Measurements from ENCODE around the gene MYO6.

Gene MYO6

GRCh38 chr6:75963569-75963968, 214.5 kb downstream of the MYO6 start:
- H3K36me3 ChIP-seq (ENCODE audit: insufficient read depth, low read length): no peaks in the 10 kb centered on the region
- TF ChIP-seq EZH2phosphoT487 (IDR thresholded peaks at IDR 0.05; ENCODE audit: borderline replicate concordance): no peak
- no peak overlapping the region for H3K9ac ChIP-seq (ENCODE audit: low read depth, low read length, poor library complexity, severe bottlenecking)
- H3F3A ChIP-seq (ENCODE audit: low read depth): no peaks in the 10 kb centered on the region
- H3K9me2 ChIP-seq (replicated peaks; ENCODE audit: low read depth, low read length): no peaks in the 10 kb centered on the region
- no peaks in the 10 kb centered on the region for H3K4me1 ChIP-seq (ENCODE audit: insufficient read depth, low read length, poor library complexity, severe bottlenecking)
- no peaks in the 10 kb centered on the region for H3K79me2 ChIP-seq (ENCODE audit: insufficient read depth, low read length)
- no peak overlapping the region for H3K4me3 ChIP-seq (ENCODE audit: low read length, poor library complexity, severe bottlenecking)
- no peaks in the 10 kb centered on the region for H4K20me1 ChIP-seq (ENCODE audit: insufficient read depth, low read length, poor library complexity, severe bottlenecking)
- H3K4me2 ChIP-seq (ENCODE audit: low read depth, low read length, poor library complexity, severe bottlenecking): no peak overlapping the region
- no peaks in the 10 kb centered on the region for H3K27me3 ChIP-seq (ENCODE audit: insufficient read depth, low read length, poor library complexity, severe bottlenecking)
- H3K9me3 ChIP-seq (ENCODE audit: insufficient read depth, low read depth, low read length): no peaks in the 10 kb centered on the region
- H2AFZ ChIP-seq (ENCODE audit: low read length): no peak overlapping the region

GRCh38 chr6:75968143-75968542, 219.1 kb downstream of the MYO6 start:
- no peaks in the 10 kb centered on the region for H3K9me3 ChIP-seq (ENCODE audit: insufficient read depth, low read depth, low read length)
- no peak overlapping the region for H3K4me3 ChIP-seq (ENCODE audit: low read length, poor library complexity, severe bottlenecking)
- no peaks in the 10 kb centered on the region for H3K36me3 ChIP-seq (ENCODE audit: insufficient read depth, low read length)
- no peaks in the 10 kb centered on the region for H3K4me1 ChIP-seq (ENCODE audit: insufficient read depth, low read length, poor library complexity, severe bottlenecking)
- H4K20me1 ChIP-seq (ENCODE audit: insufficient read depth, low read length, poor library complexity, severe bottlenecking): no peaks in the 10 kb centered on the region
- no peaks in the 10 kb centered on the region for H3K27me3 ChIP-seq (ENCODE audit: insufficient read depth, low read length, poor library complexity, severe bottlenecking)
- H3K79me2 ChIP-seq (ENCODE audit: insufficient read depth, low read length): no peaks in the 10 kb centered on the region
- H2AFZ ChIP-seq (ENCODE audit: low read length): no peak overlapping the region
- H3K9ac ChIP-seq (ENCODE audit: low read depth, low read length, poor library complexity, severe bottlenecking): no peak overlapping the region
- H3K9me2 ChIP-seq (replicated peaks; ENCODE audit: low read depth, low read length): no peaks in the 10 kb centered on the region
- H3F3A ChIP-seq (ENCODE audit: low read depth): no peaks in the 10 kb centered on the region
- no peak overlapping the region for H3K4me2 ChIP-seq (ENCODE audit: low read depth, low read length, poor library complexity, severe bottlenecking)
- no peak for TF ChIP-seq EZH2phosphoT487 (IDR thresholded peaks at IDR 0.05; ENCODE audit: borderline replicate concordance)
- TF ChIP-seq CTCF (conservative IDR thresholded peaks at IDR 0.05; ENCODE audit: low read length): no peak

Data from Loucy (cell line).